Uterus (tissue), 2 donors: ENCODE results near the gene MRPS24.

Source experiments
- CTCF ChIP-seq, 4 experiments: fragments of 200-600 bp in 2 of 4; fragments of 450-650 bp in 2 of 4; sonication (generic) in 2 of 4; IDR thresholded peaks; one replicate each; pipeline ENCODE4 v1.5.1; 2016 to 2019; ENCODE audit warnings: antibody characterized with exemption in 4 of 4, mild to moderate bottlenecking in 2 of 4, moderate library complexity in 1 of 4
- POLR2A ChIP-seq, 2 donors: fragments of 450-650 bp; IDR thresholded peaks; one replicate each; pipeline ENCODE4 v1.6.1; 2016; ENCODE audit warnings: antibody characterized with exemption in 2 of 2, mild to moderate bottlenecking in 1 of 2, moderate library complexity in 1 of 2

- TF ChIP-seq CTCF (IDR thresholded peaks at IDR 0.05): no peak
- no peak for TF ChIP-seq POLR2A (IDR thresholded peaks at IDR 0.05)
Measured at GRCh38 chr7:43856996-43857395, 12.3 kb downstream of the MRPS24 start.
